GM23338 (cell line): Measurements from ENCODE around the gene ADCY1. TPM values are rescaled to one million over a fixed set of nuclear protein-coding genes. Genes with fewer than 3 reads are reported as not detected.

Source experiments
- ATAC-seq: fragments of 200-7000 bp; cut with Tn5 transposase; 3 replicates; pipeline ENCODE4 v1.9.1; 2020
- DNase-seq: peaks from one replicate; pipeline ENCODE4 v3.0.0-alpha.2; 2015; ENCODE audit warnings: low spot score
- H2AFZ ChIP-seq: fragments of 200-600 bp; sonication (generic); 2 replicates; pipeline ENCODE4 v1.8.0; 2016; ENCODE audit warnings: antibody characterized with exemption, mild to moderate bottlenecking, moderate library complexity
- H3F3A ChIP-seq: fragments of 200-600 bp; sonication (generic); replicated peaks from 2 replicates; pipeline ENCODE4 v1.8.0; 2017; ENCODE audit warnings: antibody characterized with exemption, mixed run types, low read depth
- H3K27ac ChIP-seq: fragments of 200-600 bp; sonication (generic); 2 replicates; pipeline ENCODE4 v1.6.1; 2016; ENCODE audit warnings: low read depth
- H3K27me3 ChIP-seq: fragments of 200-600 bp; sonication (generic); 2 replicates; pipeline ENCODE4 v1.8.0; 2016; ENCODE audit warnings: mild to moderate bottlenecking, mixed run types, moderate library complexity; ENCODE audit not compliant: insufficient read depth
- H3K36me3 ChIP-seq: fragments of 200-600 bp; sonication (generic); 2 replicates; pipeline ENCODE4 v1.8.0; 2016; ENCODE audit warnings: mild to moderate bottlenecking; ENCODE audit not compliant: insufficient read depth
- H3K4me1 ChIP-seq: fragments of 200-600 bp; sonication (generic); 2 replicates; pipeline ENCODE4 v1.8.0; 2016; ENCODE audit warnings: mild to moderate bottlenecking, moderate library complexity; ENCODE audit not compliant: insufficient read depth
- H3K4me2 ChIP-seq: fragments of 200-600 bp; sonication (generic); 2 replicates; pipeline ENCODE4 v1.7.1; 2017; ENCODE audit warnings: mixed run types
- H3K4me3 ChIP-seq: fragments of 200-600 bp; sonication (generic); 2 replicates; pipeline ENCODE4 v1.6.1; 2016; ENCODE audit warnings: mixed run types
- H3K79me2 ChIP-seq: fragments of 200-600 bp; sonication (generic); replicated peaks from 2 replicates; pipeline ENCODE4 v1.8.0; 2017; ENCODE audit warnings: mild to moderate bottlenecking; ENCODE audit not compliant: insufficient read depth
- H3K9me2 ChIP-seq: fragments of 200-600 bp; sonication (generic); 2 replicates; pipeline ENCODE4 v1.8.0; 2017; ENCODE audit not compliant: insufficient read depth
- H4K20me1 ChIP-seq: fragments of 200-600 bp; sonication (generic); replicated peaks from 2 replicates; pipeline ENCODE4 v1.8.0; 2017; ENCODE audit warnings: mild to moderate bottlenecking; ENCODE audit not compliant: insufficient read depth
- H3K27ac Mint-ChIP-seq: 2 replicates; pipeline ENCODE4 v1.8.0; 2020; ENCODE audit warnings: inconsistent platforms, mild to moderate bottlenecking, moderate library complexity, mixed read lengths
- H3K27me3 Mint-ChIP-seq: 3 replicates; pipeline ENCODE4 v1.8.0; 2022; ENCODE audit warnings: low read depth, mild to moderate bottlenecking, moderate library complexity, mixed read lengths, inconsistent platforms; ENCODE audit not compliant: insufficient read depth, poor library complexity
- H3K36me3 Mint-ChIP-seq: 3 replicates; pipeline ENCODE4 v1.8.0; 2021; ENCODE audit warnings: low read depth, mild to moderate bottlenecking, inconsistent platforms, moderate library complexity, mixed read lengths
- H3K4me1 Mint-ChIP-seq: 3 replicates; pipeline ENCODE4 v1.8.0; 2020; ENCODE audit warnings: mild to moderate bottlenecking, inconsistent platforms, mixed read lengths
- H3K4me3 Mint-ChIP-seq: 3 replicates; pipeline ENCODE4 v1.8.0; 2021; ENCODE audit warnings: moderate library complexity, mild to moderate bottlenecking, inconsistent platforms, mixed read lengths
- H3K9me3 Mint-ChIP-seq: 3 replicates; pipeline ENCODE4 v1.8.0; 2020; ENCODE audit warnings: moderate library complexity, mild to moderate bottlenecking, inconsistent platforms, mixed read lengths
- CREB1 ChIP-seq: fragments of 250-450 bp; sonication (Bioruptor Pico); IDR thresholded peaks from 2 replicates; pipeline ENCODE4 v1.5.0; 2020; ENCODE audit warnings: low read depth, mild to moderate bottlenecking, moderate library complexity
- CTCF ChIP-seq, 2 experiments: fragments of 200-600 bp in 1 of 2; sonication (generic) in 1 of 2; conservative IDR thresholded peaks; 2 replicates each; pipeline versions ENCODE4 v1.5.1 to v1.6.1; 2016 to 2017; ENCODE audit warnings: antibody characterized with exemption in 2 of 2, low read depth in 2 of 2, mild to moderate bottlenecking in 2 of 2, moderate library complexity in 1 of 2
- EZH2 ChIP-seq: fragments of 200-600 bp; sonication (generic); IDR thresholded peaks from one replicate; pipeline ENCODE4 v1.8.0; 2017; ENCODE audit warnings: antibody characterized with exemption, mild to moderate bottlenecking, low read depth; ENCODE audit not compliant: unreplicated experiment
- EZH2phosphoT487 ChIP-seq: fragments of 200-600 bp; sonication (generic); IDR thresholded peaks from one replicate; pipeline ENCODE4 v1.8.1; 2018; ENCODE audit warnings: antibody characterized with exemption; ENCODE audit not compliant: unreplicated experiment
- JUNB ChIP-seq: IDR thresholded peaks from one replicate; pipeline ENCODE4 v1.6.1; 2016; ENCODE audit warnings: antibody characterized with exemption; ENCODE audit not compliant: unreplicated experiment
- NANOG ChIP-seq: IDR thresholded peaks from 2 replicates; pipeline ENCODE4 v1.6.1; 2016; ENCODE audit warnings: antibody characterized with exemption, borderline replicate concordance
- POLR2AphosphoS5 ChIP-seq: IDR thresholded peaks from 2 replicates; pipeline ENCODE4 v1.6.1; 2016; ENCODE audit warnings: antibody characterized with exemption, low read depth
- REST ChIP-seq: IDR thresholded peaks from one replicate; pipeline ENCODE4 v1.6.1; 2018; ENCODE audit warnings: antibody characterized with exemption; ENCODE audit not compliant: unreplicated experiment
- STAT1 ChIP-seq: IDR thresholded peaks from one replicate; pipeline ENCODE4 v1.6.1; 2016; ENCODE audit warnings: antibody characterized with exemption; ENCODE audit not compliant: unreplicated experiment
- ZNF114 ChIP-seq: fragments of 250-450 bp; sonication (Bioruptor Pico); IDR thresholded peaks from 2 replicates; pipeline ENCODE4 v1.5.0; 2020; ENCODE audit warnings: mild to moderate bottlenecking, moderate library complexity
- ZNF331 ChIP-seq: fragments of 250-450 bp; sonication (Bioruptor Pico); IDR thresholded peaks from 2 replicates; pipeline ENCODE4 v1.5.0; 2020; ENCODE audit warnings: low read depth, mild to moderate bottlenecking, moderate library complexity
- polyA plus RNA-seq: library from polyadenylated mRNA; unstranded; fragments of >200 nt; fragmentation: Nextera tagmentation; extraction: Ambion mirVana; gene quantifications from 2 replicates; pipeline ENCODE4 v1.2.1, GENCODE V29; 2016
- total RNA-seq: library from RNA; depleted of rRNA; stranded (reverse); fragments of >200 nt; shearing (Covaris generic); gene quantifications from 2 replicates; pipeline ENCODE4 v1.2.3, GENCODE V29; 2014
- TF ChIP-seq, protein P1 (sequence below): fragments of 250-450 bp; sonication (Bioruptor Pico); IDR thresholded peaks from 2 replicates; pipeline ENCODE4 v1.5.0; 2020; ENCODE audit warnings: mild to moderate bottlenecking, moderate library complexity
- TF ChIP-seq, protein P2 (sequence below): IDR thresholded peaks from 2 replicates; pipeline ENCODE4 v1.6.1; 2016; ENCODE audit warnings: antibody characterized with exemption

Gene ADCY1
- total and polyA plus RNA-seq, 2 experiments from 2014 or later: 2.3 to 18.7 TPM

DNA sequence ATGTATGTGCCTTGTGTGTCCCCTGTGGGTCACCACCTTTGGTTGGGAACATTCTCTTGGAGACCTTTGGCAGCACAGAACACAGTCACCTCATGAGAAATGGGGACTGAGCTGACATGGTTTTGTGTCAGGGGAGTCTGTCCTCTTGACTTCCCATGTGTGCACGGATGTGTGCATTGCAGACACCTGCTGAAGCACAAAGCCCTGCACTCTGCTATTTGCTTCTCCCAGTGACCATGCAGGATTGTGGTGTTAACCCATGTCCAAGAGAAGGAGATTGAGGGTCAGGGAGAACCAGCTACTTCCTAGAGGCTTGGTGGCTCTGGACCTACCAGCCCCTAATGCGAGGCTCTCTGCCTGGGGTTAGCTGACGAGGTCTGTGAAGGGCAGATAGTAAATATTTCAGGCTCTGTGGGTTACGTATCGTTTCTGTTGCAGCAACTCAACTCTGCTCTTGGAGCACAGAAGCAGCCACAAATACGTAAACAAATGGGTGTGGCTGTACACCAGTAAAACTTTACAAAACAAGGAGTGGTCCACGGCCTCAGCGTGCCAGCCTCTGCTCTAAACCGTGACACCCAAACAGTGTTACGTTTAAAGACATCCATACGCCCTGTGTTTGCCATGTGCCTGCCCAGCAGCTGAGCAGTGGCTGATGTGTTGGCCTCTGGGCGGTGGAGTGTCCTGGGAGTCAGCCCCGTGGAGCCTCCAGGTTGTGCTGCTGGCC, 51.7 kb downstream of the ADCY1 start:
- Histone ChIP-seq H3K4me2 (no peak overlapping the region), H3K4me3 (no peak overlapping the region), H3K36me3 (no peaks in the 10 kb centered on the region; the same call in 1 of the 2 replicates), H3K79me2 (no peaks in the 10 kb centered on the region), H4K20me1 (no peaks in the 10 kb centered on the region), H3K9me2 (no peaks in the 10 kb centered on the region), H2AFZ (no peak overlapping the region), H3K27ac (no peak overlapping the region), H3F3A (no peaks in the 10 kb centered on the region), H3K4me1 (0 out of 2 replicates have a peak, but pooled peaks cover 4% of the 10 kb centered on the region), H3K27me3 (no peaks in the 10 kb centered on the region)
- no peak overlapping the region for H3K27ac Mint-ChIP-seq
- peaks cover 27% of the 10 kb centered on the region for H3K9me3 Mint-ChIP-seq
- no peak for ATAC-seq
- DNase-seq: no peak
- H3K4me1 Mint-ChIP-seq: 0 out of 3 replicates have a peak, but pooled peaks cover 2% of the 10 kb centered on the region
- TF ChIP-seq STAT1 (no peak), CTCF (conservative IDR thresholded peaks at IDR 0.05; ENCODE audit: low read depth in 2 of 2) (no peak), EZH2phosphoT487 (no peak), CREB1 (CRISPR knock-in tag) (no peak), JUNB (no peak), ZNF114 (CRISPR knock-in tag) (no peak), EZH2 (no peak), POLR2AphosphoS5 (no peak), NANOG (no peak), REST (no peak), ZNF331 (CRISPR knock-in tag) (no peak)
- TF ChIP-seq, protein P1, sequence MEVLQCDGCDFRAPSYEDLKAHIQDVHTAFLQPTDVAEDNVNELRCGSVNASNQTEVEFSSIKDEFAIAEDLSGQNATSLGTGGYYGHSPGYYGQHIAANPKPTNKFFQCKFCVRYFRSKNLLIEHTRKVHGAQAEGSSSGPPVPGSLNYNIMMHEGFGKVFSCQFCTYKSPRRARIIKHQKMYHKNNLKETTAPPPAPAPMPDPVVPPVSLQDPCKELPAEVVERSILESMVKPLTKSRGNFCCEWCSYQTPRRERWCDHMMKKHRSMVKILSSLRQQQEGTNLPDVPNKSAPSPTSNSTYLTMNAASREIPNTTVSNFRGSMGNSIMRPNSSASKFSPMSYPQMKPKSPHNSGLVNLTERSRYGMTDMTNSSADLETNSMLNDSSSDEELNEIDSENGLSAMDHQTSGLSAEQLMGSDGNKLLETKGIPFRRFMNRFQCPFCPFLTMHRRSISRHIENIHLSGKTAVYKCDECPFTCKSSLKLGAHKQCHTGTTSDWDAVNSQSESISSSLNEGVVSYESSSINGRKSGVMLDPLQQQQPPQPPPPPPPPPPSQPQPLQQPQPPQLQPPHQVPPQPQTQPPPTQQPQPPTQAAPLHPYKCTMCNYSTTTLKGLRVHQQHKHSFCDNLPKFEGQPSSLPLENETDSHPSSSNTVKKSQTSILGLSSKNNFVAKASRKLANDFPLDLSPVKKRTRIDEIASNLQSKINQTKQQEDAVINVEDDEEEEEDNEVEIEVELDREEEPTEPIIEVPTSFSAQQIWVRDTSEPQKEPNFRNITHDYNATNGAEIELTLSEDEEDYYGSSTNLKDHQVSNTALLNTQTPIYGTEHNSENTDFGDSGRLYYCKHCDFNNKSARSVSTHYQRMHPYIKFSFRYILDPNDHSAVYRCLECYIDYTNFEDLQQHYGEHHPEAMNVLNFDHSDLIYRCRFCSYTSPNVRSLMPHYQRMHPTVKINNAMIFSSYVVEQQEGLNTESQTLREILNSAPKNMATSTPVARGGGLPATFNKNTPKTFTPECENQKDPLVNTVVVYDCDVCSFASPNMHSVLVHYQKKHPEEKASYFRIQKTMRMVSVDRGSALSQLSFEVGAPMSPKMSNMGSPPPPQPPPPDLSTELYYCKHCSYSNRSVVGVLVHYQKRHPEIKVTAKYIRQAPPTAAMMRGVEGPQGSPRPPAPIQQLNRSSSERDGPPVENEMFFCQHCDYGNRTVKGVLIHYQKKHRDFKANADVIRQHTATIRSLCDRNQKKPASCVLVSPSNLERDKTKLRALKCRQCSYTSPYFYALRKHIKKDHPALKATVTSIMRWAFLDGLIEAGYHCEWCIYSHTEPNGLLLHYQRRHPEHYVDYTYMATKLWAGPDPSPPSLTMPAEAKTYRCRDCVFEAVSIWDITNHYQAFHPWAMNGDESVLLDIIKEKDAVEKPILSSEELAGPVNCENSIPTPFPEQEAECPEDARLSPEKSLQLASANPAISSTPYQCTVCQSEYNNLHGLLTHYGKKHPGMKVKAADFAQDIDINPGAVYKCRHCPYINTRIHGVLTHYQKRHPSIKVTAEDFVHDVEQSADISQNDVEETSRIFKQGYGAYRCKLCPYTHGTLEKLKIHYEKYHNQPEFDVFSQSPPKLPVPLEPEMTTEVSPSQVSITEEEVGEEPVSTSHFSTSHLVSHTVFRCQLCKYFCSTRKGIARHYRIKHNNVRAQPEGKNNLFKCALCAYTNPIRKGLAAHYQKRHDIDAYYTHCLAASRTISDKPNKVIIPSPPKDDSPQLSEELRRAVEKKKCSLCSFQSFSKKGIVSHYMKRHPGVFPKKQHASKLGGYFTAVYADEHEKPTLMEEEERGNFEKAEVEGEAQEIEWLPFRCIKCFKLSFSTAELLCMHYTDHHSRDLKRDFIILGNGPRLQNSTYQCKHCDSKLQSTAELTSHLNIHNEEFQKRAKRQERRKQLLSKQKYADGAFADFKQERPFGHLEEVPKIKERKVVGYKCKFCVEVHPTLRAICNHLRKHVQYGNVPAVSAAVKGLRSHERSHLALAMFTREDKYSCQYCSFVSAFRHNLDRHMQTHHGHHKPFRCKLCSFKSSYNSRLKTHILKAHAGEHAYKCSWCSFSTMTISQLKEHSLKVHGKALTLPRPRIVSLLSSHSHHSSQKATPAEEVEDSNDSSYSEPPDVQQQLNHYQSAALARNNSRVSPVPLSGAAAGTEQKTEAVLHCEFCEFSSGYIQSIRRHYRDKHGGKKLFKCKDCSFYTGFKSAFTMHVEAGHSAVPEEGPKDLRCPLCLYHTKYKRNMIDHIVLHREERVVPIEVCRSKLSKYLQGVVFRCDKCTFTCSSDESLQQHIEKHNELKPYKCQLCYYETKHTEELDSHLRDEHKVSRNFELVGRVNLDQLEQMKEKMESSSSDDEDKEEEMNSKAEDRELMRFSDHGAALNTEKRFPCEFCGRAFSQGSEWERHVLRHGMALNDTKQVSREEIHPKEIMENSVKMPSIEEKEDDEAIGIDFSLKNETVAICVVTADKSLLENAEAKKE (CRISPR knock-in tag): no peak
- TF ChIP-seq, protein P2, sequence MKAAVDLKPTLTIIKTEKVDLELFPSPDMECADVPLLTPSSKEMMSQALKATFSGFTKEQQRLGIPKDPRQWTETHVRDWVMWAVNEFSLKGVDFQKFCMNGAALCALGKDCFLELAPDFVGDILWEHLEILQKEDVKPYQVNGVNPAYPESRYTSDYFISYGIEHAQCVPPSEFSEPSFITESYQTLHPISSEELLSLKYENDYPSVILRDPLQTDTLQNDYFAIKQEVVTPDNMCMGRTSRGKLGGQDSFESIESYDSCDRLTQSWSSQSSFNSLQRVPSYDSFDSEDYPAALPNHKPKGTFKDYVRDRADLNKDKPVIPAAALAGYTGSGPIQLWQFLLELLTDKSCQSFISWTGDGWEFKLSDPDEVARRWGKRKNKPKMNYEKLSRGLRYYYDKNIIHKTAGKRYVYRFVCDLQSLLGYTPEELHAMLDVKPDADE: no peak
- peaks cover 26% of the 10 kb centered on the region for H3K36me3 Mint-ChIP-seq
- H3K27me3 Mint-ChIP-seq: peaks cover 6% of the 10 kb centered on the region
- H3K4me3 Mint-ChIP-seq: no peak overlapping the region
